Measurements from ENCODE around the gene DPP6.
A peak's percentile ranks its signal among the peaks of the same experiment; 100 is the strongest.
"Not testable (repeated sequence)": the region's sequence is repeated elsewhere in the genome, so short reads cannot be mapped to it uniquely, and the experiment has no call there.

The DPP6 gene

DNA sequence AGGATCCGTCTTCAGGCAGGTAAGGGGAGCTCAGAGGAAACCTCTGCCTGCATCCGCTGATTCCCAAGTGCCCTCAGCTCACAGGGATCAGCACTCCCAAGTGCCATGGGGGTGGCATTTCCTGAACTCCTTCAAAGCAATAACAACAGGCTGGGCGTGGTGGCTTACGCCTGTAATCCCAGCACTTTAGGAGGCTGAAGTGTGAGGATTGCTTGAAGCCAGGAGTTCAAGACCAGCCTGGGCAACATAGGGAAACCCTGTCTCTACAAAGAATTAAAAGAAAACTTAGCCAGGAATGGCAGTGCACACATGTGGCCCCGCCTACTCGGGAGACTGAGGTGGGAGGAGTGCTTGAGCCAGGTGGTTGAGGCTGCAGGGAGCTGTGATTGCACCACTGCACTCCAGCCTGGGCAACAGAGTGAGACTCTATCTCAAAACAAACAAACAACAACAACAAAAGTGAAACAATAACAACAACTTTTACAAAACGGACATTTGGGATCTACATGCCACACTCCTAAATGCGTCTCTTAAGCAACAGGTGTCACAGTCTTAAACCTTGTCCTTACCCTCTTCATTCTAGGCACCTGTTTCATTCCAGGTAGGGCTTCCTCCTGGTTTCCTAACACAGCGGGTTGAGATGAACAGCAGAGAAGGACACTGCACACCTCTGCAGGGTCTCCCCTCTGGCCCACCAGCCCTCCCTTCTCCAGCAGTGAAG, 877.0 kb downstream of the DPP6 start:
- no peaks in the 10 kb centered on the region for H3K9me3 ChIP-seq (ENCODE audit: control insufficient read depth, low read length)
- H3K4me3 ChIP-seq (ENCODE audit: low read depth, low read length) = peak overlapping the region; percentile 77
- H3K27me3 ChIP-seq (ENCODE audit: control insufficient read depth, insufficient read depth, low read length) = no peaks in the 10 kb centered on the region
- peaks cover 4% of the 10 kb centered on the region for H3K79me2 ChIP-seq
- H2AFZ ChIP-seq = peak overlapping the region; percentile 92
- no peaks in the 10 kb centered on the region for H3K36me3 ChIP-seq (ENCODE audit: control insufficient read depth, insufficient read depth, low read length)
- H3K9ac ChIP-seq = no peak overlapping the region
- peak overlapping the region; percentile 87 for H3K27ac ChIP-seq
- H3K4me1 ChIP-seq = no peaks in the 10 kb centered on the region
- H3K4me2 ChIP-seq (ENCODE audit: low read length) = peak overlapping the region; percentile 93
- TF ChIP-seq, protein P1, sequence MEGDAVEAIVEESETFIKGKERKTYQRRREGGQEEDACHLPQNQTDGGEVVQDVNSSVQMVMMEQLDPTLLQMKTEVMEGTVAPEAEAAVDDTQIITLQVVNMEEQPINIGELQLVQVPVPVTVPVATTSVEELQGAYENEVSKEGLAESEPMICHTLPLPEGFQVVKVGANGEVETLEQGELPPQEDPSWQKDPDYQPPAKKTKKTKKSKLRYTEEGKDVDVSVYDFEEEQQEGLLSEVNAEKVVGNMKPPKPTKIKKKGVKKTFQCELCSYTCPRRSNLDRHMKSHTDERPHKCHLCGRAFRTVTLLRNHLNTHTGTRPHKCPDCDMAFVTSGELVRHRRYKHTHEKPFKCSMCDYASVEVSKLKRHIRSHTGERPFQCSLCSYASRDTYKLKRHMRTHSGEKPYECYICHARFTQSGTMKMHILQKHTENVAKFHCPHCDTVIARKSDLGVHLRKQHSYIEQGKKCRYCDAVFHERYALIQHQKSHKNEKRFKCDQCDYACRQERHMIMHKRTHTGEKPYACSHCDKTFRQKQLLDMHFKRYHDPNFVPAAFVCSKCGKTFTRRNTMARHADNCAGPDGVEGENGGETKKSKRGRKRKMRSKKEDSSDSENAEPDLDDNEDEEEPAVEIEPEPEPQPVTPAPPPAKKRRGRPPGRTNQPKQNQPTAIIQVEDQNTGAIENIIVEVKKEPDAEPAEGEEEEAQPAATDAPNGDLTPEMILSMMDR (IDR thresholded peaks at IDR 0.05) = no peak

DNA sequence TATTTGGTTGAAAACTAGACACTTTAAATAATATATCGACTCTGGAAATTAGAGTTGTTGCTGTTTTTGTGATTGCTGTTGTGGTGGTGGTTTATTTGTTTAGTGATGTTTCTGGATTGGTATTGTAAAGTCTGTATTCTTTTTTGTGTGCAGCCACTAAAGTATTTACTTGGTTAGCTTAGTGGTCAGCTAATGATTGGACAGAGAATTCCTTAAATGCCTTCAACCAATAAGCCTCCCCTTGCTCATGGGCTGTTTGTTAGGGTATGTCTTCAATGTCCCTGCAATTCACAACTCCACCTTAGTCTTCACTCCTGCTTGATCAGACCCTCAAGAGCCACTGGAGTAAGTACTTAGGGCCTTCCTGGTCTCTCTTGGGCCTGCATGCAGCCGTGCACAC, 879.7 kb downstream of the DPP6 start:
- Histone ChIP-seq H3K9me3 (ENCODE audit: control insufficient read depth, low read length) (no peaks in the 10 kb centered on the region), H3K9ac (no peak overlapping the region), H2AFZ (no peak overlapping the region), H3K79me2 (peaks cover 14% of the 10 kb centered on the region), H3K4me1 (no peaks in the 10 kb centered on the region), H3K36me3 (ENCODE audit: control insufficient read depth, insufficient read depth, low read length) (no peaks in the 10 kb centered on the region), H3K4me3 (ENCODE audit: low read depth, low read length) (no peak overlapping the region), H3K4me2 (ENCODE audit: low read length) (no peak overlapping the region), H3K27me3 (ENCODE audit: control insufficient read depth, insufficient read depth, low read length) (no peaks in the 10 kb centered on the region), H3K27ac (no peak overlapping the region)
- TF ChIP-seq, protein P1 (IDR thresholded peaks at IDR 0.05) = no peak

DNA sequence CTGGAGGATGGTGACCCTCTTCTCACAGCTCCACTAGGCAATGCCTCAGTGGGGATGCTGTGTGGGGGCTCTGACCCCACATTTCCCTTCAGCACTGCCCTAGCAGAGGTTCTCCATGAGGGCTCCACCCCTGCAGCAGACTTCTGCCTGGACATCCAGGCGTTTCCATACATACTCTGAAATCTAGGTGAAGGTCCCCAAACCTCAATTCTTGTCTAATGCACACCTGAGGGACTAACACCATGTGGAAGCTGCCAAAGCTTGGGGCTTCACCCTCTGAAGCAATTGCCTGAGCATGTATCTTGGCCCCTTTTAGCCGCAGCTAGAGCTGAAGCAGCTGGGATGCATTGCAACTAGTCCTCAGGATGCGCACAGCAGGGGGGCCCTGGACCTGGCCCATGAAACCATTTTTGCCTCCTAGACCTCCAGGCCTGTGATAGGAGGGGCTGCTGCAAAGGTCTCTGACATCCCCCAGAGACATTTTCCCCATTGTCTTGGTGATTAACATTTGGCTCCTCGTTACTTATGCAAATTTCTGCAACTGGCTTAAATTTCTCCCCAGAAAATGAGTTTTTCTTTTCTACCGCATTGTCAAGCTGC, 882.3 kb downstream of the DPP6 start:
- not testable (repeated sequence) for H3K27ac ChIP-seq; H3K36me3 ChIP-seq (ENCODE audit: control insufficient read depth, insufficient read depth, low read length); H3K9me3 ChIP-seq (ENCODE audit: control insufficient read depth, low read length); H3K4me1 ChIP-seq; H3K27me3 ChIP-seq (ENCODE audit: control insufficient read depth, insufficient read depth, low read length); H3K4me2 ChIP-seq (ENCODE audit: low read length); H3K4me3 ChIP-seq (ENCODE audit: low read depth, low read length); H2AFZ ChIP-seq; H3K9ac ChIP-seq
- H3K79me2 ChIP-seq = peaks cover 14% of the 10 kb centered on the region

DNA sequence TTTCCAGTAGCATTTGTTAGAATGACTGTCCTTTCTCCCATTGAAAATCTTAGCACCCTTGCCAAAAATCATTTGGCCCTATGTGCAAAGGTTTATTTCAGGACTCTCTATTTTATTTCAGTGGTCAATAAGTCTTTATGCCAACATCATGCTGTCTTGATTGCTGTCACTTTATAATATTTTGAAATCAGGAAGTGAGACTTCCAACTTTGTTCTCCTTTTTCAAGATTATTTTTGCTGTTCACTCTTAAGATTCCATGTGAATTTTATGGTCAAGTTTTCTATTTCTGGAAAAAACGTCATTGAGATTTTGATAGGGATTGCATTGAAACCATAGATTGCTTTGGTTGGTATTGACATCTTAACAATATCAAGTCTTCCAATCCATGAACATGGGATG, 885.6 kb downstream of the DPP6 start:
- no peaks in the 10 kb centered on the region for H3K9me3 ChIP-seq (ENCODE audit: control insufficient read depth, low read length)
- H3K4me3 ChIP-seq (ENCODE audit: low read depth, low read length) = no peak overlapping the region
- H2AFZ ChIP-seq = no peak overlapping the region
- H3K9ac ChIP-seq = no peak overlapping the region
- no peaks in the 10 kb centered on the region for H3K36me3 ChIP-seq (ENCODE audit: control insufficient read depth, insufficient read depth, low read length)
- H3K4me1 ChIP-seq = no peaks in the 10 kb centered on the region
- H3K27ac ChIP-seq = no peak overlapping the region
- TF ChIP-seq, protein P1 (IDR thresholded peaks at IDR 0.05) = no peak
- peaks cover 14% of the 10 kb centered on the region for H3K79me2 ChIP-seq
- H3K27me3 ChIP-seq (ENCODE audit: control insufficient read depth, insufficient read depth, low read length) = no peaks in the 10 kb centered on the region
- no peak overlapping the region for H3K4me2 ChIP-seq (ENCODE audit: low read length)

DNA sequence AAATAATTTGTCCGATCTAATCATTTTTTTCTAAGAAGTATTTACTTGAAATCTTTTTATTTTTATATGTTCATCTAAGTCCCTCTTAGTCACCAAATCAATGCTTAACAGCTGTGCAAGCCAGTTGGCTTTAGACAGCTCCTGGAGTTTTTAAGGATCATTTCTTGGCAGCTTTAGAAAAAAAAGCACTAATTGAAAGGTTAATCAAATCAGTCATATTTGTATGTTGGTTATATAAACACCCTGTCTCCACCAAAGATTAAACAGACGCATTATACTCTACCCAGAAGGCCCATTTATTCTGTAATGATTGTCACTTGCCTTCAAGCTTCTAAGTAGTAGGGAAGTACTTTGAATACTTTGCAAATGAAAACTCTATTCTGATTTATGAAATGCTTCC, 890.5 kb downstream of the DPP6 start:
- Histone ChIP-seq H3K27me3 (ENCODE audit: control insufficient read depth, insufficient read depth, low read length) (no peaks in the 10 kb centered on the region), H3K9me3 (ENCODE audit: control insufficient read depth, low read length) (no peaks in the 10 kb centered on the region), H3K79me2 (no peaks in the 10 kb centered on the region), H2AFZ (no peak overlapping the region), H3K4me2 (ENCODE audit: low read length) (no peak overlapping the region), H3K9ac (no peak overlapping the region), H3K36me3 (ENCODE audit: control insufficient read depth, insufficient read depth, low read length) (no peaks in the 10 kb centered on the region), H3K27ac (no peak overlapping the region), H3K4me1 (no peaks in the 10 kb centered on the region), H3K4me3 (ENCODE audit: low read depth, low read length) (no peak overlapping the region)
- TF ChIP-seq, protein P1 (IDR thresholded peaks at IDR 0.05) = no peak
